GM13976 (cell line): ENCODE results near the gene MRPS18C.
A peak's percentile ranks its signal among the peaks of the same experiment; 100 is the strongest.

Source experiments
- DNase-seq: peaks from one replicate; pipeline ENCODE4 v3.0.0; 2012; ENCODE audit warnings: low spot score
- CTCF ChIP-seq: IDR thresholded peaks from 2 replicates; pipeline ENCODE4 v1.5.1; 2012; ENCODE audit warnings: borderline replicate concordance, mild to moderate bottlenecking; ENCODE audit not compliant: insufficient read depth; ENCODE audit errors: extremely low read depth, missing control alignments, control extremely low read depth
- in situ Hi-C: fragments of 300-500 bp; cut with MboI; formaldehyde crosslinking; loops from one replicate; pipeline ENCODE4 v1.12.0; 2022; ENCODE audit warnings: low sequenced_read_pairs, mixed read lengths, inconsistent platforms; ENCODE audit not compliant: unreplicated experiment

MRPS18C gene

GRCh38 chr4:83455281-83456183, at the start of gene MRPS18C, which contains the start of gene HELQ:
Gene MRPS18C, plus strand, starts transcription at chr4:83456058. Its CDS starts 20 bp downstream, at chr4:83456078.
Gene HELQ, minus strand, starts transcription at chr4:83455823. Its CDS starts 130 bp downstream, at chr4:83455693.
- TF ChIP-seq CTCF, result no peak
- DNase-seq, result peak; percentile 92
- in situ Hi-C loops, result no loop called here

GRCh38 chr4:83408908-83409307, 47.0 kb upstream of the MRPS18C start:
- no peak for TF ChIP-seq CTCF
- in situ Hi-C loops, result no loop called here
- no peak for DNase-seq

GRCh38 chr4:83413676-83414075, 42.2 kb upstream of the MRPS18C start:
- DNase-seq, result no peak
- no peak for TF ChIP-seq CTCF
- in situ Hi-C loops, result no loop called here

- in situ Hi-C loops, result no loop called here
- TF ChIP-seq CTCF, result no peak
- DNase-seq, result no peak
Measured at GRCh38 chr4:83417566-83417965, 38.3 kb upstream of the MRPS18C start.

- TF ChIP-seq CTCF, result no peak
- in situ Hi-C loops, result no loop called here
- DNase-seq, result no peak
Measured at GRCh38 chr4:83418211-83418610, 37.6 kb upstream of the MRPS18C start.

- no peak for DNase-seq
- in situ Hi-C loops, result no loop called here
- no peak for TF ChIP-seq CTCF
Measured at GRCh38 chr4:83431200-83431599, 24.7 kb upstream of the MRPS18C start.
